Inferior parietal cortex (tissue), 1 donor: ENCODE results near the gene CXCR5.

ENCODE experiments used
- DNase-seq: peaks from one replicate; pipeline ENCODE4 v3.0.0-alpha.2; 2016; ENCODE audit errors: extremely low spot score

CXCR5 gene

DNA sequence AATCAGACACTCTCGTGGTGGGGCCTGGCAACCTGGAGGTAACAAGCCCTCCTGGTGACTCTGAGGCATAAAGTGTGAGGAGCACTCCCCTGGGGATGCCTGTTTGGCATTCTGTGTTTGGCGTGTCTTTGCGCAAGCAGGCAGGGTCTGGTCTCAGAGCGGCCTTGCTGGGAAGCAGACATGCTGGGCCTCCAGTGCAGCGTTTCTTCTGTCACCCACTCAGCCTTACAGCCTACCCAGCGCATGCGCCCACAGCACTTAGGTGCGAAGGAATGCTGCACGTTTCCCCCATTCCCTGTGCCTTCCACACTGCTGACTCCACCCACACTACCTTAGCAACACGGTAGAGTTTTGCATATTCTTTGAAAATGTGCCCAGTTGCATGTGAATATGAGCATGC is 7.4 kb upstream of the CXCR5 start:
- DNase-seq, result no peak

DNA sequence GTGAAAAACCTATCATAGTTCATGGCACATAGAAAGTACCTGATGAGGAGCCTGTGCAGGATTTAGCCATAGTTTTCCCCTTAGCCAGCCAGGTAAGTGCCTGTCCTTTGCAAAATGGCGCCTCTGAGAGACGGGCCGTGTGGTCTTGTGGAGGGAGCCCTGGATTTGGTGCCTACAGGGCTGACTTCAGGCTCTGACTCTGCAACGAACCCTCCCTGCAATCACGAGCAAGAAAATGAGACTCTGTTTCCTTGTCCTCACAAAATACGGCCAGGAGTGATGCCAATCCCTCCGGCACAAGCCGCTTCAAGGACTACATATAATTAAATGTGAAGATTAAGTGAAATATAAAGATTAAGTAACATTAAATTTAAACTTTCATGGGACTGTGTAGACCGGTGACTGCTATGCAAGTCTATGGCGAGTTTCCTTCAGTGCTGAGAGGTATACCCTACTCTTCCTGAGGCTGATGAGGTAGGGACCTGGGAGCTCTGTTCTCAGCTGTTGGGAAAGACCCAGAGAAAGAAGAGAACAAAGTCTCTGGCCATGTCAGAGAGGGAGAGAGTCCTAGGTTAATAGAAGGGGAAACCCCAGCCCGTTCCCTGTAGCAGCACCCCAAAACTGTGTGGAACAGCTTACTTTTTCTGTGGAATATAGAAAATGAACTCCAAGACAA is 6.1 kb upstream of the CXCR5 start:
- no peak for DNase-seq

DNA sequence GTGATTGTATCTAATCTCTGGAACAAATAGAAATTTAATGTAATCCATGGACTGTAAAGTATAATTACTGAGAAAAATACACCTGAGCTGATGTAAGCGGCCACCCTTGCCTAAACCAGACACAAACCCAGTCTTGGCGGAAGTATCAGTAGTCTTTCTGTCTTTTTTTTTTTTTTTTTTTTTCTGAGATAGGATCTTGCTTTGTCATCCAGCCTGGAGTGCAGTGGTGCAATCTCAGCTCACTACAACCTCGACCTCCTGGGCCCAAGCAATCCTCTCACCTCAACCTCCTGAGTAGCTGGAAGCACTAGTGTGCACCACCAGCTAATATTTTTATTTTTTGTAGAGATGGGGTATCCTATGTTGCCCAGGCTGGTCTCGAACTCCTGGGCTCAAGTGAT is 5.5 kb upstream of the CXCR5 start:
- no peak for DNase-seq

DNA sequence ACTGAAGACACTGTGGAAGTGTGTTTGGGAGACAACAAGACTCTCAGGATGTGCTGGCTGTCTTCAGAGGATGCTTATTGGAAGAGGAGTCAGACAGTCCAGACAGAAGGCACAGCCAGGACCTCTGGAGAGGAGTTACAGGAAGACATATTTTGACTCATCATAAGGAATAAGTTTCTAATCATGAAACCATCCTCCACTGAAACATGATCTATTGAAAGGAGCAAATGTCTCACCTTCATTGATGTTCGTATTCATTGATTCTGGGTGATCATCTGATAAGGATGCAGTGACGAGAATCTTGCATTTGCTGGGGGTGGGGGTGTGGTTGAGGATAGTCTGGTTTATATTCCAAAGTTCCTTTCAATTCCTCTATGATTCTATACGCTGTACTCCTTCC is 2.5 kb upstream of the CXCR5 start:
- DNase-seq, result no peak

DNA sequence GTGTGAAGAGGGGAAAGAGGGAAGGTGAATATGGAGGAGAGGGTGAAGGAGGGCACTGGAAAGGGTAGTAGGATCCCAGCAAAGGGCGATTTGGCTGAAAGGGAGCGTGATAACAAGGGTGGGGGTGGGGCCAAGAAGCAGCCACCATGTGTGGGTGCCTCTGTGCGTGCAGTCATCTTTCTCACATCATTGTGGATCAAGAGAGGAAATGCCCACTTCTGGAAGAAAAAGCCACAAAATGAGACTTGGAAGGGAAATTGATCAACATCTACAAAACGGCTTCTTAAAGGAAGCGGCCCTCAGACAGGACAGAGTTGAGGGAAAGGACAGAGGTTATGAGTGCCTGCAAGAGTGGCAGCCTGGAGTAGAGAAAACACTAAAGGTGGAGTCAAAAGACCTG is 1.2 kb upstream of the CXCR5 start:
- DNase-seq, result no peak

DNA sequence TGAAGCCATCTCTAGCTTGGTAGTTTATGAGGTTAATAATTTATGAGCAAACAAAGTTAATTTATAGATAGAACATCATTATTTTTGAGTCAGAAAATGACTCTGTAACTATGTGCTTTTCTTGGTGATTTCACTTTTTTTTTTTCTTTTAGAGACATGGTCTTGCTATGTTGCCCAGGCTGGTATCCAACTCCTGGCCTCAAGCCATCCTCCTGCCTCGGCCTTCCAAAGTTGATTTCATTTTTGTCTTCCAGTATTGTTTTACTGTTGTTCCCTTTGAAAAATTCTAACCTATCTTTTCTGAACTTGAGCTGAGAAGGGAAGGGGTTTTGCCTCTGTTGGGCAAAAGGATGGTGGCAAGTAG is 706 bp upstream of the CXCR5 start:
- no peak for DNase-seq

DNA sequence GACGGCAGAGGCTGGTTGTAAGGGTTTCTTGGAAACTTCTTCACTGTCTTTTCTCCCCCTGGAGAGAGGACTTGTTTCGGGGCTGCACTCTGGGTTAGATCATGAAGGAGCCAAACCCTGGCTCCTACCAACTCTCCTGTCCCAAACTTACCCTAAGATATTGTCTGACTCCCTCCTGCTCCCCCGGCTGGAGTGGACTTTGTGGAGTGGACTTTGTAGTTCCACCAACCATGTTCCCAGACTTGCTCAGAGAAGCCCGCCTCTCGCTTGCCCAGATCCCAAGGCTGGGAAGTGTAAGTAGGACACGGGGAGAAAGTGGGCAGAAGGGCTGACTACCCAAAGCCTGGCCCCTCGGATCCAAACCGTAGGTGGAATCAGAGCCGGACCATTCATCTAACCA is 1.2 kb downstream of the CXCR5 start:
- DNase-seq, result no peak

DNA sequence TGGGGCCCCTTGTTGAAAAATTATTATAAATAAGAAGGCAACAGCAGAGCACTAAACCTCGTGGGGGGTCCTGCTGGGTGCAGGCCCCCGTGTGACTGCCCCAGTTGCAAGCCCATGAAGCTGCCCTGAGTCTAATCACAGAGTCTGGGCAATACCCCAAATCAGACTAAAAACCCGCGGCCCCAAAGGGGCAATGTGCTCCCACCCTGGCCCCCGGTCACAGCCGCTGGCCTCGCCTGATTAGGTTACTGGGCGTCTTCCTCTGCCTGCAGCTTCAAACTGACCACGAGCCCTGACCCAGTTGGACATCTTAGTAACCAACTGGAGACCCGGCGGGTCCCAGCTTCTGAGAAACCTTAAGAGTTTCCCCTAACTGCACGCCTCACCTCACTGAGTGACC is 1.6 kb downstream of the CXCR5 start:
- DNase-seq, result no peak

DNA sequence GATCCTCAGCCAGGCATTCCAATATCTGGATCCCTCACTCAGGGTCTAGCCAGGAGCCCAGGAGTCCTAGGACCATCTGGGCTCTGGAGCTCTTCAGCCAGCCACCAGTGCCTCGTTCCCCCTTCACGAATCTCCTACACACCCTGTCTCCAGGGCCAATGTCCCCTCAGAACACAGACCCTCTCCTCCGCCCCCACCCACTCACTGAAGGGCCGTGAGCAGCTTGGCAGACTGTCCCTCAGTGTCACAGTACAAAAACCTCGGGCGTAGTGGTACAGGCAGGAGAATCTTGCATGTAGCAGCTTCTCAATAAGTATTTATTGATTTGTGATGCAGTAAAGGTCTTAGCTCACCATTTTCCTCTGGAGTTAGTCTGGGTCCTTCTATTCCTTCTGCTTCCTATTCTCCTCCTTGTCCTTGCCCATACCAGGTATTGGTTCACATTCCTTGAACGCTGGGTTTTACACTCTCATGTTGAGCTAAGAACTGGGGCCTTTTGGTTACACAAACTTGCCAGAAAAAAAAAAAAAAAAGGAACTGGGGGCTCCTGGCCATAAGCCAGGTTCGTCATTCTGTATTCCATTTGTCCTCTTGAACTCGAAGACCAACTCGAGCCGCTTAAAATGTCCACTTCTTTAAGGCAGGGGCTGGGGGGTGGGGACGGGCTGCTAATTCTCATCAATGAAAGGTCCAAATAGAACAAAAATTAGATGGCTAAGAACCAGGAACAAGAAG is 2.3 kb downstream of the CXCR5 start:
- no peak for DNase-seq

DNA sequence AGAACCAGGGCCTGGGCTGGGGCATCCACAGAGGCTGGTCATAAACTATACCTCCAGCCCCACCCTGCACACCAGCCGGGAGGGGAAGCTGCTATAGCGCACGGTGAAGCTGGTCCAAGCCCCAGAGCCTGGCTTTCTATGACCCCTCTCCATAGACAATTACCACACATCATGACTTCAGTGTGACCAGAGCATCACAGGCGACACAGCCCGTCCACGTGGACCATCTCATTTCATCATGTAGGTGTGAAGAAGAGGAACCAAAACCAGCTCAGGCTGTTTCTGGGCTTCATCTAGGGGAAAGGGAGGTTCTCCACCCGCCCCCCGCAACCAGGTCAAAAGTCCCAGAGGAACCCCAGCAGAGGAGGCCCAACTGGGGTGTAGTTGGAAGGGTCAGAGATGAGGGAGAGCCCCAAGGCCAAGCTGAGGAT is 3.0 kb downstream of the CXCR5 start:
- no peak for DNase-seq

DNA sequence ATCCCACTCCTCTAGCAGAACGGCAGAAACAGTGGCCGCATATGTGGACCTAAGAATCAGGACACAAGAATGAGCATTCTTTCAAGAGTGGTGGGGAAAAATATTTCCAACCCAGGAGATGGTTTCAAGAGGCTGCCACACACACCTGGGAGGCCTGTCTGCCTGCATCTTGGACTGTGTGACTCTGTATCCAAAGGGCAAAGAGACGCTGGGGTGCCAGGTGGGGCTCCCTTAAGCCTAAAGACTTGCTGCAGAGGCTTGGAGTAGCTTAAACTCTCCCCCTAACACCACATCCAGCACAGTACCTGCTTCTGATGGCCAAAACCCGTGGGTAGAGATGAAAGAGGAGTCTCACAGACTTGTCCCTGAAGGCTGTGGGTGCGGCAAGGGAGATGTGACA is 3.5 kb downstream of the CXCR5 start:
- DNase-seq, result no peak

DNA sequence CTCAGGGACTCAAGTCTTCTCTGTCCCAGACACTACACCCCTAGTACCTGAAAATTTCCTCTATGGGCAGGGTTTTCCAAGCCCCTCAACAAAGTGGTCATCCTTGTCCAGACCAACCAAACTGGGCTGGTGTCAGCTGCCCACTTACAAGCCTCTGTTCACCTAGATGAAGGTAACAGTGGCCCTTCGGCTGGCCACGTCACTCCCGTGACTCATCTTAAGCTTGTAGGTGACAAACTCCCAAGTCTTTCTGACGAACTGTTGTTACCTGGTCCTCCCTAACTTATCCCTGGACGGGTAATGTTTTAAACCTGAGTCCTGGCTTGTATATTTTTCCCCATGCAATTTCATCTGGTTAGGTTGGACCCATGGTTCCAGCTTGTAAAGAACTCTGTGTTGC is 4.7 kb downstream of the CXCR5 start:
- DNase-seq, result no peak

DNA sequence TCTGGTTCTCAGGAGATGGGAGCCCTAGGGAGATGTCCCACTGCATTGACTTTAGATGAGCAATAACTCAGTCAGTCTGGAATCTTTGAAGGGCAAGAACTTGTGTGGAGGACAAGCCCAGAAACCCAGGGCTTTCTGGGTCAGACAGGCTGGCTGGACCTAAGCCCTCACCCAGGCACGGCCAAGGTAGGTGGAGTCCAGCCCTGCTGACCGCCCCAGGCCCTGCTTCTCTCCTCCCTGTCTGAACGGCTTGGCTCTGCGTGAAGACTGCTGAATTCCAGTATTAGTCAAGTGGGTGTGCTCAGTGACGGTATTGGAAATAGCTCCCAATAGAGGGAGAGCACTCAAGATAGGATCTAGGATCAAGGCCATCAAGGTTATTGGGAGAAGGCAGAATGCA is 6.1 kb downstream of the CXCR5 start:
- DNase-seq, result no peak

DNA sequence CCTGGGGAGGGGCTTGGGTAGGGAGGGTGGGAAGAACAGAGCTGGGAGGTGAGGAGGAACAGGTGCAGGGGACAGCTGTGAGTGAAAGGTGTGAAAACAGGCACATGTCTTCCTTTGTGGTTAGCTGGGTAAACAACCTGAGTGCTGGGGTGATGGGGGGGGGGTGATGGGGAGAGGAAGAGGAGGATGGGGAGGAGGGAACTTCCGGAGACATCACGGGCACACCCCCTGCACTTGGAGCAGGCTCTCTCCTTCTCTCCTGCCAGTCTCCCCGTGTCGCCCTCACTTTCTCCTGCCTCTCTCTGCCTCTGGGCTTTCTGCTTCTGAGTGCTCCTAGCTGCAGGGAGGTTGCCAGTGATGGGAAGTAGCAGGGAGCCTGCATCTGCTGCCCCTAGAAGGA is 8.8 kb downstream of the CXCR5 start:
- no peak for DNase-seq

DNA sequence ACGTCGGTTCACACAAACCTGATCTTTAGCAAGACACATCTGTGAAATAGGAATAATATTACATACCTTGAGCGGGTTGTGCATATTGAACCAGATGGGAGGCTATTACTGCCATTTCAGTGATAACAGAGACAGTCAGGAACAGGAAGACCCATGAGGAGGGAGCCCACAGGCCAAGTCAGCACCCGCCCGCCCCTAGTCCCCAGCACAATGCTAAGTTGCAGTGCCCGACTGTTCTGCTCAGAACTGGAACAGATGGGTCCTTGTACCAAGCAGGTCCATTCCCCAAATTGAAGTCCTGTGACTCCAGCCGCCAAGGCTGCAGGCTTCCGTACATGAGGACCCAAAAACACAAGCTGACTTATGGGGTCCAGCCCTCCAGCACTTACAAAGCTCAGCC is 9.3 kb downstream of the CXCR5 start:
- no peak for DNase-seq

DNA sequence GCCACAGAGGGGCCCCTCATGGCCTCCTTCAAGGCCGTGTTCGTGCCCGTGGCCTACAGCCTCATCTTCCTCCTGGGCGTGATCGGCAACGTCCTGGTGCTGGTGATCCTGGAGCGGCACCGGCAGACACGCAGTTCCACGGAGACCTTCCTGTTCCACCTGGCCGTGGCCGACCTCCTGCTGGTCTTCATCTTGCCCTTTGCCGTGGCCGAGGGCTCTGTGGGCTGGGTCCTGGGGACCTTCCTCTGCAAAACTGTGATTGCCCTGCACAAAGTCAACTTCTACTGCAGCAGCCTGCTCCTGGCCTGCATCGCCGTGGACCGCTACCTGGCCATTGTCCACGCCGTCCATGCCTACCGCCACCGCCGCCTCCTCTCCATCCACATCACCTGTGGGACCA is 10.0 kb downstream of the CXCR5 start:
- DNase-seq, result no peak

DNA sequence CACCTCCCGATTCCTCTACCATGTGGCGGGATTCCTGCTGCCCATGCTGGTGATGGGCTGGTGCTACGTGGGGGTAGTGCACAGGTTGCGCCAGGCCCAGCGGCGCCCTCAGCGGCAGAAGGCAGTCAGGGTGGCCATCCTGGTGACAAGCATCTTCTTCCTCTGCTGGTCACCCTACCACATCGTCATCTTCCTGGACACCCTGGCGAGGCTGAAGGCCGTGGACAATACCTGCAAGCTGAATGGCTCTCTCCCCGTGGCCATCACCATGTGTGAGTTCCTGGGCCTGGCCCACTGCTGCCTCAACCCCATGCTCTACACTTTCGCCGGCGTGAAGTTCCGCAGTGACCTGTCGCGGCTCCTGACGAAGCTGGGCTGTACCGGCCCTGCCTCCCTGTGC is 10.5 kb downstream of the CXCR5 start:
- DNase-seq, result no peak

DNA sequence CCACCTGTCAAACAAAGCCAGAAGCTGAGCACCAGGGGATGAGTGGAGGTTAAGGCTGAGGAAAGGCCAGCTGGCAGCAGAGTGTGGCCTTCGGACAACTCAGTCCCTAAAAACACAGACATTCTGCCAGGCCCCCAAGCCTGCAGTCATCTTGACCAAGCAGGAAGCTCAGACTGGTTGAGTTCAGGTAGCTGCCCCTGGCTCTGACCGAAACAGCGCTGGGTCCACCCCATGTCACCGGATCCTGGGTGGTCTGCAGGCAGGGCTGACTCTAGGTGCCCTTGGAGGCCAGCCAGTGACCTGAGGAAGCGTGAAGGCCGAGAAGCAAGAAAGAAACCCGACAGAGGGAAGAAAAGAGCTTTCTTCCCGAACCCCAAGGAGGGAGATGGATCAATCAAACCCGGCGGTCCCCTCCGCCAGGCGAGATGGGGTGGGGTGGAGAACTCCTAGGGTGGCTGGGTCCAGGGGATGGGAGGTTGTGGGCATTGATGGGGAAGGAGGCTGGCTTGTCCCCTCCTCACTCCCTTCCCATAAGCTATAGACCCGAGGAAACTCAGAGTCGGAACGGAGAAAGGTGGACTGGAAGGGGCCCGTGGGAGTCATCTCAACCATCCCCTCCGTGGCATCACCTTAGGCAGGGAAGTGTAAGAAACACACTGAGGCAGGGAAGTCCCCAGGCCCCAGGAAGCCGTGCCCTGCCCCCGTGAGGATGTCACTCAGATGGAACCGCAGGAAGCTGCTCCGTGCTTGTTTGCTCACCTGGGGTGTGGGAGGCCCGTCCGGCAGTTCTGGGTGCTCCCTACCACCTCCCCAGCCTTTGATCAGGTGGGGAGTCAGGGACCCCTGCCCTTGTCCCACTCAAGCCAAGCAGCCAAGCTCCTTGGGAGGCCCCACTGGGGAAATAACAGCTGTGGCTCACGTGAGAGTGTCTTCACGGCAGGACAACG is 11.7 kb downstream of the CXCR5 start:
- DNase-seq, result no peak

DNA sequence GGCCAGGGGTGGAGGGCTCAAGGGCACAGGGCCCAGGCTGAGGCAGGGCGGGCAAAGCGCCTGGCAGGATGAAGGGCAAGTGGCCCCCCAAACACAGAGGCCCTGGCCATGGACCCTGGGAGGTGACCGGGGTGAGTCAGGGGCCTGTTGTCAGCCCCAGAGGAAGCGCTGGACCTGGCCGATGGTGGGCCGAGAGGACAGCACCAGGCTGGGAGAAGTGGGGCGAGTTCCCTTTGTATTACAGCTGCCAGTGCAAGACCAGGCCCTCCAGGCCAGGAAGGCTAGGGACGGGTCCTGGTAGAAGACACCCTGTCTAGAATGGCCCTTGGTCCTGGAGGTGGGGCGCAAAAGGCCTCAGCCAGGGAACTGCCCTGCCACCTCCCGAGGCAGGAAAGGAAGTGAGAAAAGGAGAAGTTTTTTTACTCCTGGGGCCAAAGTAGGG is 12.8 kb downstream of the CXCR5 start:
- no peak for DNase-seq

DNA sequence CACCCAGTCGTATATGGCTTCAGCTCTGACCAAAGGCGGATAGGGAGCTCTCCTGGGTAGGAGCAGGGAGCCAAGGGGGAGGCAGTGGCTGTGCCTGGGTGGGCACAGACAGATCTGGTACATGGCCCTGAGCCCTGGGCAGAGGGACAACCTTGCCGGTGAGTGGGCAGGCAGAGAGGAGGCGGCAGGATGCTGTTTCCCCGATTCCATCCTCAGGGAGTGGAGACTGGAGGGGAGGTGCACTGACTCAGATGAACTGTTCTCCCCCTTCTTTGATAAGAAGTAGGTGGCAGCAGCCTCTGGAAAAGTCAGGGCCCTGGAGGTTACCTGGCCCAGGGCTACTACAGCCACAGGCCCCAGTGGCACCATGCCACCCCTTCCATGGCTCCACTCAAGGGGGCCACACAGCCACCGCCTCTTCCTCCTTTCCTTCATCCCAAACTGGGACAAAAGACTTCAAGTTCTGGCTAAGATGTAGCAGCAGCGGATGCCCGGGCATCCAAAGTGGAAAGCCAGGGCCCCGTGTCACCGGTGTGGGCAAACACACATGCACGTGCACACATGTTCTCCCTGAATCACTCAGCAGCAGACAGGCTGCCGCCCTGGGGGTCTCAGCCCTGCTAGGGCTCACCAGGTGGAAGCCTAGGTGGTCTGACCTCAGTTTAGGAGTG is 13.4 kb downstream of the CXCR5 start:
- DNase-seq, result no peak

DNA sequence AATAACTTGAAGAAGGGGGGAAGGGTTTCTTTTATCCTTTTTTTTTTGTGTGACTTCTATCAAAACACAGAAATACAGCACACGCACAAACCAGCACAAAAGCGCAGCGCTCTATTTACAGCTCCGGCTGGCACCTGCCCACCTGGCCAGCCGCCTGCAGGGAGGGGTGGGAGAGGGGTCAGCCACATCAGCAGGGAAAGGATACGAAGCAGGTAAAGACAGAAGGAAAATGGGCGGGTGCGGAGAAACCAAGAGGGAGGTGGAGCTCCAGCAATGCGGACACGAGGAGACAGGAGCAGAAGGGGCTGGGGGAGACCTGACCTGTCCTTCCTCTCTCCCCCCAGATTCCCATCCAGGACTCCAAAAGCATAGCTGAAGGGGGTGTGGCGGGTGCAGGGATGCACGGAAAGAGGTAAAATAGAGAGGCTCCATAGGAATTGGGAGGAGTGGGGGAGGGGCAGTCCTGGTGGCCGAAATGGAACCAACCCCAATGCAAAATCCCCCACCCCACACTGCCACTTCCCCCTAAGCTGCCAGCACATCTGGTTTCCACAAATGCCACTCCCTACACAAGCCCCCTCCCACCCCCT is 14.1 kb downstream of the CXCR5 start:
- DNase-seq, result no peak
